Vagina (tissue), 2 donors: Measurements from ENCODE around the gene ITIH1.

Source experiments
- POLR2A ChIP-seq, 2 donors: fragments of 450-650 bp; IDR thresholded peaks; one replicate each; pipeline ENCODE4 v1.6.1; 2017; ENCODE audit warnings: antibody characterized with exemption in 2 of 2, mild to moderate bottlenecking in 2 of 2, moderate library complexity in 2 of 2
- POLR2AphosphoS5 ChIP-seq, 2 donors: sonication (generic); formaldehyde crosslinking; IDR thresholded peaks; one replicate each; pipeline ENCODE4 v1.9.0; 2017; ENCODE audit warnings: antibody characterized with exemption in 2 of 2, mild to moderate bottlenecking in 2 of 2, low read depth in 1 of 2; ENCODE audit not compliant: insufficient read depth in 1 of 2
- TF ChIP-seq, protein P1 (sequence below), 3 experiments: fragments of 450-650 bp in 2 of 3; fragments of 200-600 bp in 1 of 3; sonication (generic) in 1 of 3; IDR thresholded peaks; one replicate each; pipeline ENCODE4 v1.5.1; 2017 to 2019; ENCODE audit warnings: antibody characterized with exemption in 3 of 3, mild to moderate bottlenecking in 2 of 3, moderate library complexity in 2 of 3

DNA sequence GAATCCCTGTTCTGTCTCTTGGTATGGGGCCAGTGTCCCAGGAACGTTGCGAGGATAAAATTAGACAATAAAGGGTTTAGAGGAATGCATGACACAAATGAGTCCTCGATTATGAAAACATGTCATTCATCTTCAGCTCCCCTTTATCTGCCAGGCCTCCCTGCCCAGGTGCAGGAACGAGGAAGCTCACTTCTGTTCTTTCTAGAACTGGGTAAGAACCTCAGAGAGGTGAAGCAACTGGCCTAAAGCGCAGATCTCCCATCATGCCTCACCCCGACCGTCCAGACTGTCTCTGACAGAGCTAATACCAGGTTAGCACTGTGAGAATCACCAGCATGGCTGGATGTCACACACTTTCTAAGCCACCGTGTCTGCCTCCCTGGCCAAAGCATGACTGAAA, 1.5 kb upstream of the ITIH1 start:
- TF ChIP-seq POLR2A (IDR thresholded peaks at IDR 0.05) (no peak), POLR2AphosphoS5 (IDR thresholded peaks at IDR 0.05; ENCODE audit: insufficient read depth in 1 of 2, low read depth in 1 of 2) (no peak)
- TF ChIP-seq, protein P1, sequence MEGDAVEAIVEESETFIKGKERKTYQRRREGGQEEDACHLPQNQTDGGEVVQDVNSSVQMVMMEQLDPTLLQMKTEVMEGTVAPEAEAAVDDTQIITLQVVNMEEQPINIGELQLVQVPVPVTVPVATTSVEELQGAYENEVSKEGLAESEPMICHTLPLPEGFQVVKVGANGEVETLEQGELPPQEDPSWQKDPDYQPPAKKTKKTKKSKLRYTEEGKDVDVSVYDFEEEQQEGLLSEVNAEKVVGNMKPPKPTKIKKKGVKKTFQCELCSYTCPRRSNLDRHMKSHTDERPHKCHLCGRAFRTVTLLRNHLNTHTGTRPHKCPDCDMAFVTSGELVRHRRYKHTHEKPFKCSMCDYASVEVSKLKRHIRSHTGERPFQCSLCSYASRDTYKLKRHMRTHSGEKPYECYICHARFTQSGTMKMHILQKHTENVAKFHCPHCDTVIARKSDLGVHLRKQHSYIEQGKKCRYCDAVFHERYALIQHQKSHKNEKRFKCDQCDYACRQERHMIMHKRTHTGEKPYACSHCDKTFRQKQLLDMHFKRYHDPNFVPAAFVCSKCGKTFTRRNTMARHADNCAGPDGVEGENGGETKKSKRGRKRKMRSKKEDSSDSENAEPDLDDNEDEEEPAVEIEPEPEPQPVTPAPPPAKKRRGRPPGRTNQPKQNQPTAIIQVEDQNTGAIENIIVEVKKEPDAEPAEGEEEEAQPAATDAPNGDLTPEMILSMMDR (IDR thresholded peaks at IDR 0.05): no peak
